ENCODE results near the gene NEUROG3. TPM values are rescaled to one million over a fixed set of nuclear protein-coding genes. Genes with fewer than 3 reads are reported as not detected.
"Not testable (repeated sequence)": the region's sequence is repeated elsewhere in the genome, so short reads cannot be mapped to it uniquely, and the experiment has no call there.

Gene NEUROG3
- polyA plus RNA-seq, 1 donor = 3.1 TPM

DNA sequence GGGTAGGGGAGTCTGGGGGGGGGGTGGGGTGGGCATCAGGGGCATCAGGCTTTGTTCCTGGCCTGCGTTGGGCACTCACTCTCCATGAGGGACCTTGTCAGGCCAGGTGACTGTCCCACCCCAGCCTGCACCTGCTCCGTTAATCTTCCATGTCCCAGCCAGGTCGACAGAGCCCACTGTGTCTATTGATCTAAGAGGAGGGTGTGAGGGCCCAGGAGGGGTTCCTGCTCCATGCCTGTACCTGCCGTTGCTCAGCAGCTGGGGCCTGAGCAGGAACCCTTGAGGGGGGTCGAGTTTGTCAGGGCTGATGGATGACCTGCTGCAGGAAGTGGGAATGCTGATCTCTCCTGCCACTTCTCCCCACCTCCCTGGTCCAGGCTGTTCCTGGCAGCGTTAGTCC is 18.6 kb downstream of the NEUROG3 start:
- no peak for DNase-seq
- 50% methylated on average over 1 of the region's 6 CpGs for WGBS (ENCODE audit: insufficient coverage, low lambda C conversion rate)

GRCh38 chr10:69553328-69553727 is 19.9 kb downstream of the NEUROG3 start:
- Histone ChIP-seq H3K4me1 (ENCODE audit: control insufficient read depth, insufficient read depth, low read length) (no peaks in the 10 kb centered on the region), H3K27me3 (ENCODE audit: control insufficient read depth, insufficient read depth, low read length) (peaks cover 13% of the 10 kb centered on the region), H3K36me3 (ENCODE audit: control insufficient read depth, insufficient read depth, low read length) (no peaks in the 10 kb centered on the region), H3K9me3 (ENCODE audit: control insufficient read depth, low read depth, low read length) (no peaks in the 10 kb centered on the region), H3K27ac (ENCODE audit: low read length) (no peak overlapping the region), H3K4me3 (ENCODE audit: low read length) (no peak overlapping the region)
- no CpG with 5 or more reads among the region's 4 CpGs for WGBS (ENCODE audit: insufficient coverage, low lambda C conversion rate)
- no peak for DNase-seq

More for the DNA sequence above, 18.6 kb downstream of the NEUROG3 start:
- Histone ChIP-seq H3K36me3 (ENCODE audit: control insufficient read depth, insufficient read depth, low read length) (no peaks in the 10 kb centered on the region), H3K4me1 (ENCODE audit: control insufficient read depth, insufficient read depth, low read length) (no peaks in the 10 kb centered on the region), H3K27me3 (ENCODE audit: control insufficient read depth, insufficient read depth, low read length) (peaks cover 15% of the 10 kb centered on the region), H3K27ac (ENCODE audit: low read length) (no peak overlapping the region), H3K9me3 (ENCODE audit: control insufficient read depth, low read depth, low read length) (no peaks in the 10 kb centered on the region), H3K4me3 (ENCODE audit: low read length) (no peak overlapping the region)

- no peak overlapping the region for H3K4me3 ChIP-seq (ENCODE audit: low read length)
- no peaks in the 10 kb centered on the region for H3K9me3 ChIP-seq (ENCODE audit: control insufficient read depth, low read depth, low read length)
- H3K36me3 ChIP-seq (ENCODE audit: control insufficient read depth, insufficient read depth, low read length) = no peaks in the 10 kb centered on the region
- H3K27me3 ChIP-seq (ENCODE audit: control insufficient read depth, insufficient read depth, low read length) = peaks cover 11% of the 10 kb centered on the region
- no peak overlapping the region for H3K27ac ChIP-seq (ENCODE audit: low read length)
- H3K4me1 ChIP-seq (ENCODE audit: control insufficient read depth, insufficient read depth, low read length) = no peaks in the 10 kb centered on the region
- no CpG with 5 or more reads among the region's 1 CpG for whole genome bisulfite sequencing (ENCODE audit: insufficient coverage, low lambda C conversion rate)
- no peak for DNase-seq
These were observed 21.0 kb downstream of the NEUROG3 start for GRCh38 chr10:69552268-69552667.

DNA sequence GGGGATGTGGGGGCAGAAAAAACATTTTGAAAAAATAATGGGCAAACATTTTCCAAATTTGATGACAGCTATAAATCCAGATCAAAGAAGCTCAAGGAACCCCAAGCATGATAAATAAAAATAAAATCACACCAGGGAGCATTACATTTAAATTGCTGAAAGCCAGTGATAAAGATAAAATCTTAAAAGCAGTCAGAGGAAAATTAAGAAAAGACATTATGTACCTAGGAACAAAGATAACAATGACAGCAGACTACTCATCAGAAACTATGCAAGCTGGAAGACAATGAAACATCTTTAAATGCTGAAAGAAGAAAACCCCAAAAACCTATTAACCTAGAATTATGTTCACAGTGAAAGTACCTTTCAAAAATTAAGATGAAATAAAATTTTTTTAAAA is 23.3 kb downstream of the NEUROG3 start:
- peaks cover 6% of the 10 kb centered on the region for H3K27me3 ChIP-seq (ENCODE audit: control insufficient read depth, insufficient read depth, low read length)
- no peaks in the 10 kb centered on the region for H3K9me3 ChIP-seq (ENCODE audit: control insufficient read depth, low read depth, low read length)
- no peak overlapping the region for H3K27ac ChIP-seq (ENCODE audit: low read length)
- no peaks in the 10 kb centered on the region for H3K36me3 ChIP-seq (ENCODE audit: control insufficient read depth, insufficient read depth, low read length)
- no peak overlapping the region for H3K4me3 ChIP-seq (ENCODE audit: low read length)
- DNase-seq = no peak
- no peaks in the 10 kb centered on the region for H3K4me1 ChIP-seq (ENCODE audit: control insufficient read depth, insufficient read depth, low read length)

- H3K4me1 ChIP-seq (ENCODE audit: control insufficient read depth, insufficient read depth, low read length) = no peaks in the 10 kb centered on the region
- no peaks in the 10 kb centered on the region for H3K9me3 ChIP-seq (ENCODE audit: control insufficient read depth, low read depth, low read length)
- H3K27ac ChIP-seq (ENCODE audit: low read length) = no peak overlapping the region
- WGBS (ENCODE audit: insufficient coverage, low lambda C conversion rate) = no CpG with 5 or more reads among the region's 2 CpGs
- DNase-seq = no peak
- no peaks in the 10 kb centered on the region for H3K27me3 ChIP-seq (ENCODE audit: control insufficient read depth, insufficient read depth, low read length)
- no peaks in the 10 kb centered on the region for H3K36me3 ChIP-seq (ENCODE audit: control insufficient read depth, insufficient read depth, low read length)
- no peak overlapping the region for H3K4me3 ChIP-seq (ENCODE audit: low read length)
These were observed 31.8 kb downstream of the NEUROG3 start for GRCh38 chr10:69541463-69541862.

GRCh38 chr10:69538461-69538860 is 34.8 kb downstream of the NEUROG3 start:
- no peak for DNase-seq
- no peak overlapping the region for H3K27ac ChIP-seq (ENCODE audit: low read length)
- no peaks in the 10 kb centered on the region for H3K27me3 ChIP-seq (ENCODE audit: control insufficient read depth, insufficient read depth, low read length)
- no peaks in the 10 kb centered on the region for H3K9me3 ChIP-seq (ENCODE audit: control insufficient read depth, low read depth, low read length)
- no peaks in the 10 kb centered on the region for H3K4me1 ChIP-seq (ENCODE audit: control insufficient read depth, insufficient read depth, low read length)
- WGBS (ENCODE audit: insufficient coverage, low lambda C conversion rate) = no CpG with 5 or more reads among the region's 3 CpGs
- H3K36me3 ChIP-seq (ENCODE audit: control insufficient read depth, insufficient read depth, low read length) = no peaks in the 10 kb centered on the region
- H3K4me3 ChIP-seq (ENCODE audit: low read length) = no peak overlapping the region

- H3K27me3 ChIP-seq (ENCODE audit: control insufficient read depth, insufficient read depth, low read length) = no peaks in the 10 kb centered on the region
- no peak overlapping the region for H3K27ac ChIP-seq (ENCODE audit: low read length)
- H3K36me3 ChIP-seq (ENCODE audit: control insufficient read depth, insufficient read depth, low read length) = no peaks in the 10 kb centered on the region
- H3K4me3 ChIP-seq (ENCODE audit: low read length) = no peak overlapping the region
- WGBS (ENCODE audit: insufficient coverage, low lambda C conversion rate) = no CpG with 5 or more reads among the region's 6 CpGs
- H3K4me1 ChIP-seq (ENCODE audit: control insufficient read depth, insufficient read depth, low read length) = no peaks in the 10 kb centered on the region
- no peak for DNase-seq
- H3K9me3 ChIP-seq (ENCODE audit: control insufficient read depth, low read depth, low read length) = no peaks in the 10 kb centered on the region
These were observed 35.8 kb downstream of the NEUROG3 start for GRCh38 chr10:69537449-69537848.

DNA sequence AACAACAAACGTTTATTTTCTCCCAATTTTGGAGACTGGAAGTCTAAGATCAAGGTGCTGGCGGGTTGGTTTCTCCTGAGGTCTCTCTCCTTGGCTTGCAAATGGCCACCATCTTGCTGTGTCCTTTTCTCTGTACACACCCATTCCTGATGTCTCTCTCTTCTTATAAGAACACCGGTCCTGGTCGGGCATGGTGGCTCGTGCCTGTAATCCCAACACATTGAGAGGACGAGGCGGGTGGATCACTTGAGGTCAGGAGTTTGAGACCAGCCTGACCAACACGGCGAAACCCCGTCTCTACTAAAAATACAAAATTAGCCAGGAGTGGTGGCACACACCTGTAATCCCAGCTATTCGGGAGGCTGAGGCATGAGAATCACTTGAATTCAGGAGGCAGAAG is 36.7 kb downstream of the NEUROG3 start:
- WGBS (ENCODE audit: insufficient coverage, low lambda C conversion rate) = no CpG with 5 or more reads among the region's 11 CpGs
- not testable (repeated sequence) for H3K4me3 ChIP-seq (ENCODE audit: low read length); H3K9me3 ChIP-seq (ENCODE audit: control insufficient read depth, low read depth, low read length); H3K27me3 ChIP-seq (ENCODE audit: control insufficient read depth, insufficient read depth, low read length); H3K36me3 ChIP-seq (ENCODE audit: control insufficient read depth, insufficient read depth, low read length); DNase-seq; H3K4me1 ChIP-seq (ENCODE audit: control insufficient read depth, insufficient read depth, low read length); H3K27ac ChIP-seq (ENCODE audit: low read length)

DNA sequence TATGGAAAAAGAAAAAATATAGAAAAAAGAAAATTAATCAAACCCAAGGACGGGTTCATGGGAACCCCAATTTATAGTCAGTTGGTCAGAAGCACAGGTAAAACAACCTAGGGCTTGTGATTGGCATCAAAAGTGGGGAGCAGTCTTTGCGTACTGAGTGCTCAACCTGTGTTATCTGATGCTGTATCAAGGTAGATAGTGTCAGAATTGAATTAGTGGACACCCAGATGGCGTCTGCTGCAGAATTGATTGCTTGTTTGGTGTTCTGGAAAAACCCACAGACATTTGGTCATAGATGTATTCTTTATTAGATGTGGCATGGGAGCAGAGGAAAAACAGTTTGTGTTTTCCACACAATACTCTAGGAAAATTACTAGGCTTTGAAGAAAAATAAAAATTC is 39.6 kb downstream of the NEUROG3 start:
- Histone ChIP-seq H3K27me3 (ENCODE audit: control insufficient read depth, insufficient read depth, low read length) (no peaks in the 10 kb centered on the region), H3K4me3 (ENCODE audit: low read length) (no peak overlapping the region), H3K9me3 (ENCODE audit: control insufficient read depth, low read depth, low read length) (no peaks in the 10 kb centered on the region), H3K27ac (ENCODE audit: low read length) (no peak overlapping the region), H3K4me1 (ENCODE audit: control insufficient read depth, insufficient read depth, low read length) (no peaks in the 10 kb centered on the region), H3K36me3 (ENCODE audit: control insufficient read depth, insufficient read depth, low read length) (no peaks in the 10 kb centered on the region)
- DNase-seq = no peak
- WGBS (ENCODE audit: insufficient coverage, low lambda C conversion rate) = 50% methylated on average over 1 of the region's 3 CpGs

DNA sequence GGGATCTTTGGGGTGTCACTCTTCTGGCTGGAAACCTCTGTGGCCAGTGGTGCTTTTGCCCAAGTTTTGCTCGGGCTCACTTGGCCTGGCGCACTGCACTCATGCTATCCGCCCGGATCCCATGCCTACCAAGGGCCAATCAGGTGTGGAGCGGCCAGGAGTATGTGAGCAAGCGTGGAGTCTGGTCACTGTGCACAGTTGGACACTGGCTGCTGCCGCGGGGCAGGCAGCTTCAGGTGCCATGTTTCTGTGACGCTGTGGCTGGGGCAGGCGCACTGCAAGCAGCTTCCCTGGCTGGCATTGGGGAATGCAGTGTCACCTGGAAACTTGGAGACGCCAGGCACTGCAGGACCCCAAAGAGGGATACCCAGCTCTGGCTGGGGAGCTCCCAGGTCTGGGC is 45.3 kb downstream of the NEUROG3 start:
- H3K9me3 ChIP-seq (ENCODE audit: control insufficient read depth, low read depth, low read length) = no peaks in the 10 kb centered on the region
- WGBS (ENCODE audit: insufficient coverage, low lambda C conversion rate) = no CpG with 5 or more reads among the region's 11 CpGs
- no peak overlapping the region for H3K4me3 ChIP-seq (ENCODE audit: low read length)
- DNase-seq = no peak
- H3K4me1 ChIP-seq (ENCODE audit: control insufficient read depth, insufficient read depth, low read length) = no peaks in the 10 kb centered on the region
- no peaks in the 10 kb centered on the region for H3K27me3 ChIP-seq (ENCODE audit: control insufficient read depth, insufficient read depth, low read length)
- H3K27ac ChIP-seq (ENCODE audit: low read length) = no peak overlapping the region
- H3K36me3 ChIP-seq (ENCODE audit: control insufficient read depth, insufficient read depth, low read length) = no peaks in the 10 kb centered on the region

Data from large intestine (tissue), 3 donors.